DMS153 treated with DMSO at 0.1 percent for 48 hours (cell line): ENCODE measurements around the gene ARHGAP22.

ENCODE experiments used
- DNase-seq: peaks from one replicate; lab custom pipeline; 2025; ENCODE audit not compliant: unreplicated experiment; lab: John Stamatoyannopoulos, UW

Gene ARHGAP22

GRCh38 chr10:48466611-48467240, 138.1 kb downstream of the ARHGAP22 start:
- no peak for DNase-seq

- DNase-seq, result no peak
Observed at GRCh38 chr10:48465860-48466521, 138.9 kb downstream of the ARHGAP22 start.

- DNase-seq, result no peak
Observed at GRCh38 chr10:48464871-48465736, 139.8 kb downstream of the ARHGAP22 start.

GRCh38 chr10:48464121-48464870, 140.6 kb downstream of the ARHGAP22 start:
- DNase-seq, result no peak

- no peak for DNase-seq
Observed at GRCh38 chr10:48463318-48464003, 141.4 kb downstream of the ARHGAP22 start.

- no peak for DNase-seq
Observed at GRCh38 chr10:48462482-48463020, 142.3 kb downstream of the ARHGAP22 start.

GRCh38 chr10:48461623-48462481, 143.0 kb downstream of the ARHGAP22 start:
- no peak for DNase-seq

- no peak for DNase-seq
Observed at GRCh38 chr10:48460182-48460581, 144.7 kb downstream of the ARHGAP22 start.

- DNase-seq, result no peak
Observed at GRCh38 chr10:48459270-48460150, 145.4 kb downstream of the ARHGAP22 start.

- no peak for DNase-seq
Observed at GRCh38 chr10:48458662-48459048, 146.2 kb downstream of the ARHGAP22 start.

GRCh38 chr10:48457949-48458661, 146.8 kb downstream of the ARHGAP22 start:
- no peak for DNase-seq

- DNase-seq, result no peak
Observed at GRCh38 chr10:48456808-48457761, 147.8 kb downstream of the ARHGAP22 start.

- peak; percentile 21 for DNase-seq
Observed at GRCh38 chr10:48456361-48456804, 148.5 kb downstream of the ARHGAP22 start.

- no peak for DNase-seq
Observed at GRCh38 chr10:48455392-48456151, 149.3 kb downstream of the ARHGAP22 start.

GRCh38 chr10:48455055-48455391, 149.8 kb downstream of the ARHGAP22 start:
- no peak for DNase-seq
